ENCODE measurements around the gene ARRDC1.

ARRDC1 gene

GRCh38 chr9:137646341-137646740 lies 40.9 kb downstream of the ARRDC1 start:
- Mint-ChIP-seq H3K27ac (peak overlapping the region; percentile 95), H3K4me1 (peaks cover 18% of the 10 kb centered on the region), H3K27me3 (ENCODE audit: low read depth, poor library complexity) (peaks cover 4% of the 10 kb centered on the region), H3K9me3 (no peaks in the 10 kb centered on the region), H3K36me3 (ENCODE audit: low read depth) (peaks cover 78% of the 10 kb centered on the region), H3K4me3 (no peak overlapping the region)
- TF ChIP-seq, protein P1, sequence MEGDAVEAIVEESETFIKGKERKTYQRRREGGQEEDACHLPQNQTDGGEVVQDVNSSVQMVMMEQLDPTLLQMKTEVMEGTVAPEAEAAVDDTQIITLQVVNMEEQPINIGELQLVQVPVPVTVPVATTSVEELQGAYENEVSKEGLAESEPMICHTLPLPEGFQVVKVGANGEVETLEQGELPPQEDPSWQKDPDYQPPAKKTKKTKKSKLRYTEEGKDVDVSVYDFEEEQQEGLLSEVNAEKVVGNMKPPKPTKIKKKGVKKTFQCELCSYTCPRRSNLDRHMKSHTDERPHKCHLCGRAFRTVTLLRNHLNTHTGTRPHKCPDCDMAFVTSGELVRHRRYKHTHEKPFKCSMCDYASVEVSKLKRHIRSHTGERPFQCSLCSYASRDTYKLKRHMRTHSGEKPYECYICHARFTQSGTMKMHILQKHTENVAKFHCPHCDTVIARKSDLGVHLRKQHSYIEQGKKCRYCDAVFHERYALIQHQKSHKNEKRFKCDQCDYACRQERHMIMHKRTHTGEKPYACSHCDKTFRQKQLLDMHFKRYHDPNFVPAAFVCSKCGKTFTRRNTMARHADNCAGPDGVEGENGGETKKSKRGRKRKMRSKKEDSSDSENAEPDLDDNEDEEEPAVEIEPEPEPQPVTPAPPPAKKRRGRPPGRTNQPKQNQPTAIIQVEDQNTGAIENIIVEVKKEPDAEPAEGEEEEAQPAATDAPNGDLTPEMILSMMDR (IDR thresholded peaks at IDR 0.05): no peak
- no peak for DNase-seq

DNA sequence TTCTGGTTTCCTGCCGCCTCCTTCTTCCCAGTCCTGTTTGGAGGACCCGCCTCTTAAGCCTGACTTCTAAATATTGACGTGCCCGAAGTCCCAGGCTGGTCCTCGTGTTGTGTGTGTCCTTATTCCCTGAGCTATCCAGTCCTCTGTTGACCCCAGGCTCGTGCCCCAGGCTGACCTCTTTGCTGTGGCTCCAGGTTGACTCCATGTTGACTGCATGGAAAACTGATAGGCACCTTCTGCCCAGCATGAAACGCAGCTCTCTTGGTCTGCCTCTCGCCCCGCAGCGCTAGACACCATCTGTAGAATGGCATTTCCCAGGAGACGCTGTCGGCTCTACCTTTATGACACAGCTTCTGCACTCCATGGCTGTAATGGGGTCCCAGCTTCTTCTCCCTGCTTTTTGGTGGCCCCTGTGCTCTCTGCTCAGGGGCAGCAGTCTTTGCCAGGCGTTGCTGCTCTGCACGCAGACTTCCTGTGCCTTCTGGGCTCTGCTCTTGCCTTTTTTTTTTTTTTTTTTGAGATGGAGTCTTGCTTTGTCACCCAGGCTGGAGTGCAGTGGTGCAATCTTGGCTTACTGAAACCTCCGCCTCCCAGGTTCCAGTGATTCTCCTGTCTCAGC lies 41.7 kb downstream of the ARRDC1 start:
- peaks cover 78% of the 10 kb centered on the region for H3K36me3 Mint-ChIP-seq (ENCODE audit: low read depth)
- DNase-seq: no peak
- H3K9me3 Mint-ChIP-seq: no peaks in the 10 kb centered on the region

GRCh38 chr9:137648396-137648795 lies 42.9 kb downstream of the ARRDC1 start:
- Mint-ChIP-seq H3K36me3 (ENCODE audit: low read depth) (peaks cover 66% of the 10 kb centered on the region), H3K27ac (peak overlapping the region; percentile 15), H3K27me3 (ENCODE audit: low read depth, poor library complexity) (peaks cover 4% of the 10 kb centered on the region), H3K4me3 (no peak overlapping the region), H3K9me3 (no peaks in the 10 kb centered on the region), H3K4me1 (peaks cover 18% of the 10 kb centered on the region)
- no peak for DNase-seq
- TF ChIP-seq, protein P1 (IDR thresholded peaks at IDR 0.05): no peak

More for the DNA sequence above, 41.7 kb downstream of the ARRDC1 start:
- Mint-ChIP-seq H3K27me3 (ENCODE audit: low read depth, poor library complexity) (peaks cover 4% of the 10 kb centered on the region), H3K27ac (peak overlapping the region; percentile 90), H3K4me1 (peaks cover 18% of the 10 kb centered on the region), H3K4me3 (no peak overlapping the region)
- TF ChIP-seq, protein P1 (IDR thresholded peaks at IDR 0.05): no peak

GRCh38 chr9:137649553-137649952 lies 44.1 kb downstream of the ARRDC1 start:
- DNase-seq: no peak
- TF ChIP-seq, protein P1 (IDR thresholded peaks at IDR 0.05): no peak
- H3K36me3 Mint-ChIP-seq (ENCODE audit: low read depth): peaks cover 62% of the 10 kb centered on the region
- no peak overlapping the region for H3K4me3 Mint-ChIP-seq
- H3K9me3 Mint-ChIP-seq: no peaks in the 10 kb centered on the region
- peaks cover 18% of the 10 kb centered on the region for H3K4me1 Mint-ChIP-seq
- peaks cover 4% of the 10 kb centered on the region for H3K27me3 Mint-ChIP-seq (ENCODE audit: low read depth, poor library complexity)
- H3K27ac Mint-ChIP-seq: peak overlapping the region; percentile 50

GRCh38 chr9:137650259-137650658 lies 44.8 kb downstream of the ARRDC1 start:
- Mint-ChIP-seq H3K4me3 (no peak overlapping the region), H3K36me3 (ENCODE audit: low read depth) (peaks cover 60% of the 10 kb centered on the region), H3K27ac (no peak overlapping the region), H3K9me3 (no peaks in the 10 kb centered on the region), H3K4me1 (peaks cover 16% of the 10 kb centered on the region), H3K27me3 (ENCODE audit: low read depth, poor library complexity) (peaks cover 4% of the 10 kb centered on the region)
- no peak for DNase-seq
- TF ChIP-seq, protein P1 (IDR thresholded peaks at IDR 0.05): no peak

DNA sequence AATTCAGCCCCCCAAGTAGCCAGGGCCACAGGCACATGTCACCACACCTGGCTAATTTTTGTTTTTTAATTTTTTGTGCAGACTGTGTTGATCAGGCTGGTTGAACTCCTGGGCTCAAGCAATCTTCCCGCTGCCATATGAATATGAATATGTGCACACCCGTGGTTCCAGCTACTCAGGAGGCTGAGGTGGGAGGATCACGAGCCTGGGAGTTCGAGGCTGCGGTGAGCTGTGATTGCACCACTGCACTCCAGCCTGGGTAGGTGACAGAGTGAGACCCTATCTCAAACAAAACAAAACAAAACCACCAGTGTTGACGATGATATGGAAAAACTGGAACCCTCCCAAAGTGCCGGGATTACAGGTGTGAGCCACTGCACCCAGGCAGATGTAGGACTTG lies 45.3 kb downstream of the ARRDC1 start:
- H3K36me3 Mint-ChIP-seq (ENCODE audit: low read depth): peaks cover 57% of the 10 kb centered on the region
- TF ChIP-seq, protein P1 (IDR thresholded peaks at IDR 0.05): no peak
- no peak overlapping the region for H3K27ac Mint-ChIP-seq
- H3K4me3 Mint-ChIP-seq: no peak overlapping the region
- peaks cover 14% of the 10 kb centered on the region for H3K4me1 Mint-ChIP-seq
- no peak for DNase-seq
- peaks cover 4% of the 10 kb centered on the region for H3K27me3 Mint-ChIP-seq (ENCODE audit: low read depth, poor library complexity)
- no peaks in the 10 kb centered on the region for H3K9me3 Mint-ChIP-seq

Data from nephron progenitor cell (in vitro differentiated cells).